Smooth muscle cell (in vitro differentiated cells): ENCODE results near the gene RAB3GAP2. TPM values are rescaled to one million over a fixed set of nuclear protein-coding genes. Genes with fewer than 3 reads are reported as not detected.

Experiments used
- DNase-seq: peaks from one replicate; lab custom pipeline; 2025; ENCODE audit not compliant: unreplicated experiment; lab: John Stamatoyannopoulos, UW
- H2AFZ ChIP-seq: fragments of 200-600 bp; sonication (generic); 2 replicates; pipeline ENCODE4 v1.6.0; 2016; ENCODE audit warnings: antibody characterized with exemption, low read depth, mild to moderate bottlenecking
- H3F3A ChIP-seq: fragments of 200-600 bp; sonication (generic); 2 replicates; pipeline ENCODE4 v1.6.0; 2017; ENCODE audit warnings: antibody characterized with exemption, low read depth
- H3K27ac ChIP-seq: fragments of 200-600 bp; sonication (generic); 2 replicates; pipeline ENCODE4 v1.5.1; 2016; ENCODE audit warnings: low read depth, mild to moderate bottlenecking
- H3K27me3 ChIP-seq: fragments of 200-600 bp; sonication (generic); 2 replicates; pipeline ENCODE4 v1.6.1; 2016; ENCODE audit warnings: low read depth, mild to moderate bottlenecking
- H3K36me3 ChIP-seq: fragments of 200-600 bp; sonication (generic); 2 replicates; pipeline ENCODE4 v1.5.1; 2016; ENCODE audit warnings: low read depth
- H3K4me1 ChIP-seq: fragments of 200-600 bp; sonication (generic); 2 replicates; pipeline ENCODE4 v1.5.1; 2016; ENCODE audit warnings: low read depth
- H3K4me2 ChIP-seq: fragments of 200-600 bp; sonication (generic); 2 replicates; pipeline ENCODE4 v1.6.0; 2016; ENCODE audit warnings: mild to moderate bottlenecking
- H3K4me3 ChIP-seq: fragments of 200-600 bp; sonication (generic); 2 replicates; pipeline ENCODE4 v1.5.1; 2016; ENCODE audit warnings: mild to moderate bottlenecking
- H3K79me2 ChIP-seq: fragments of 200-600 bp; sonication (generic); 2 replicates; pipeline ENCODE4 v1.6.0; 2016; ENCODE audit warnings: low read depth, mild to moderate bottlenecking
- H3K9ac ChIP-seq: fragments of 200-600 bp; sonication (generic); 2 replicates; pipeline ENCODE4 v1.6.0; 2016; ENCODE audit warnings: low read depth
- H3K9me3 ChIP-seq: fragments of 200-600 bp; sonication (generic); replicated peaks from 2 replicates; pipeline ENCODE4 v1.5.1; 2016; ENCODE audit warnings: low read depth
- H4K20me1 ChIP-seq: fragments of 200-600 bp; sonication (generic); 2 replicates; pipeline ENCODE4 v1.6.0; 2016; ENCODE audit warnings: low read depth
- CTCF ChIP-seq: fragments of 200-600 bp; sonication (generic); IDR thresholded peaks from 2 replicates; pipeline ENCODE4 v1.5.1; 2017; ENCODE audit warnings: borderline replicate concordance, mild to moderate bottlenecking, antibody characterized with exemption; ENCODE audit not compliant: insufficient read depth, poor library complexity, severe bottlenecking
- WGBS: methylation state at CpG from one replicate; pipeline ENCODE4 v1.1.7; 2016; ENCODE audit warnings: low lambda C conversion rate; 5-methylcytosine and 5-hydroxymethylcytosine counted together
- polyA plus RNA-seq: library from polyadenylated mRNA; unstranded; fragments of >200 nt; fragmentation: Nextera tagmentation; extraction: Ambion mirVana; gene quantifications from 2 replicates; pipeline ENCODE4 v1.2.1, GENCODE V29; 2016
- total RNA-seq: library from RNA; depleted of rRNA; stranded (reverse); fragments of >200 nt; gene quantifications from 2 replicates; pipeline ENCODE4 v1.2.3, GENCODE V29; 2014

The RAB3GAP2 gene
- total and polyA plus RNA-seq, 2 experiments from 2014 or later, result 12.9 to 33.0 TPM

DNA sequence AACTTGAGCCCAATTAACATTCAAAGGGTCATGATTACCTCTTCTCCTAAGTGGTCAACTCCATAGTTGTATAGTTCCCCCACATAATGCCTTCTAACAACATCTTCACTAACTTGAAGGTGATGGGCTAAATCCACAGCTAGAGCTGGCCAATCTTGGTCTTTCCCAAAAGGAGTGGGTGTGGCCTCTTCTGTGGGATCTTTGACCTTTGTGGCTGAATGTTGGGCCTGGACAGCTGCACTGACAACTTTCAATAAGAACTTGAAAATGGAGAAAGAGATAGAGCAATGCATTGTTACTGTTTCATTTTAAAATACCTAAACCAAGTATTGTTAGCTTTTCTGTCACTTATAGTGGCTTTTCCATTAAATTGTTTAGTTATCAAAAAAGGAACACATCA lies 119.1 kb downstream of the RAB3GAP2 start:
- H4K20me1 ChIP-seq, result no peaks in the 10 kb centered on the region
- H3K4me3 ChIP-seq, result no peak overlapping the region
- no peaks in the 10 kb centered on the region for H3K9me3 ChIP-seq
- no peak overlapping the region for H3K9ac ChIP-seq
- no peaks in the 10 kb centered on the region for H3K27me3 ChIP-seq
- H3K36me3 ChIP-seq, result peaks cover 5% of the 10 kb centered on the region
- H2AFZ ChIP-seq, result no peak overlapping the region
- H3K4me1 ChIP-seq, result no peaks in the 10 kb centered on the region
- H3K4me2 ChIP-seq, result no peak overlapping the region
- no peak overlapping the region for H3K27ac ChIP-seq
- no peak for DNase-seq
- H3F3A ChIP-seq, result peaks cover 12% of the 10 kb centered on the region
- TF ChIP-seq CTCF, result no peak
- no peaks in the 10 kb centered on the region for H3K79me2 ChIP-seq

- Histone ChIP-seq H4K20me1 (no peaks in the 10 kb centered on the region), H3K4me1 (no peaks in the 10 kb centered on the region), H3K79me2 (no peaks in the 10 kb centered on the region), H3K36me3 (peaks cover 5% of the 10 kb centered on the region), H3K9me3 (no peaks in the 10 kb centered on the region), H2AFZ (no peak overlapping the region), H3K27ac (no peak overlapping the region), H3K27me3 (no peaks in the 10 kb centered on the region), H3K4me2 (no peak overlapping the region), H3K4me3 (no peak overlapping the region), H3F3A (peaks cover 23% of the 10 kb centered on the region), H3K9ac (no peak overlapping the region)
- DNase-seq, result no peak
- 100% methylated on average over 3 of the region's 3 CpGs for WGBS
- no peak for TF ChIP-seq CTCF
Measured at GRCh38 chr1:220151454-220151853, 120.8 kb downstream of the RAB3GAP2 start.

DNA sequence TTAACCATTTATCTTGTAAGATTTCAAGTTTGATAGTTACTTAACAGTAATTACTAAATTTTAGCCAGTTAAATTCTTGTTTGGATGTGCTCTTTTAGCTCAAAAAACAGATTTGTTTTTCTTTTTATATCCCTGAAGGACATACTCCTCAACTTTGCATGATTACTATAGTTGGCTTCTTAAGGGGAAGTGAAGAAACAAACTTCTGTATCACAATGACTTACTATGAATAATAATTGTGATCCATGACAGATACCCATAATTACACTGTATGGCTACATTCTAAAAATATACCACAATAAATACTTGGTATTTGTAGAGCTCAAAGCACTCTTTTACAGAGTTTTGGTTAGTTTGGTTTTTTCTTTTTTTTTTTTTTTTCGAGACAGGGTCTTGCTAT lies 122.5 kb downstream of the RAB3GAP2 start:
- WGBS, result 100% methylated on average over 1 of the region's 1 CpG
- no peaks in the 10 kb centered on the region for H4K20me1 ChIP-seq
- H2AFZ ChIP-seq, result no peak overlapping the region
- H3K4me2 ChIP-seq, result no peak overlapping the region
- H3K4me3 ChIP-seq, result no peak overlapping the region
- H3K4me1 ChIP-seq, result no peaks in the 10 kb centered on the region
- no peak overlapping the region for H3K9ac ChIP-seq
- no peaks in the 10 kb centered on the region for H3K27me3 ChIP-seq
- no peaks in the 10 kb centered on the region for H3K79me2 ChIP-seq
- H3K27ac ChIP-seq, result no peak overlapping the region
- no peaks in the 10 kb centered on the region for H3K9me3 ChIP-seq
- peaks cover 5% of the 10 kb centered on the region for H3K36me3 ChIP-seq
- H3F3A ChIP-seq, result peaks cover 23% of the 10 kb centered on the region
- DNase-seq, result no peak
- no peak for TF ChIP-seq CTCF

DNA sequence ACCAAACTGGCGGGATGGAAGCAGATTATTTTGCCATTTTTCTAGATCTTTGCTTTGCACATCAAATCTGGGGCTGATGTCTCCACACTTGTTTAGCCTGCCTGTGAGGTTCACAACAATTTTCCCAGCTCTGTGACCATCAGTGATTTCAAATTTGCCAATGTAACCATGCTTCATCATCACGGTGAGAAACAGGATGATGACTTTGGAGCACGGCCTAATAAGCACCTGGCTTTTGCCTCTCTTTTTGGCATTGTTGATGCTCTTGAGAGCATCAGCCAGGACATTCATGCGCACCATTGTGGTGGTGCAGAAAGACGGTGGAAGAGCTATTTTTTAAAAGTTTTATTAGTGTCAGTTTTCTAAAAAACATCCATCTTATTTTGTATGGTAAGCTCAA lies 128.2 kb downstream of the RAB3GAP2 start:
- H3K9me3 ChIP-seq, result no peaks in the 10 kb centered on the region
- no peak for DNase-seq
- H3K4me2 ChIP-seq, result no peak overlapping the region
- H3K27me3 ChIP-seq, result no peaks in the 10 kb centered on the region
- H3F3A ChIP-seq, result peaks cover 12% of the 10 kb centered on the region
- no peak for TF ChIP-seq CTCF
- H3K4me1 ChIP-seq, result no peaks in the 10 kb centered on the region
- H3K4me3 ChIP-seq, result no peak overlapping the region
- H3K27ac ChIP-seq, result no peak overlapping the region
- 98% methylated on average over 5 of the region's 5 CpGs for WGBS
- H3K36me3 ChIP-seq, result peaks cover 17% of the 10 kb centered on the region
- no peaks in the 10 kb centered on the region for H4K20me1 ChIP-seq
- no peak overlapping the region for H2AFZ ChIP-seq
- no peaks in the 10 kb centered on the region for H3K79me2 ChIP-seq
- no peak overlapping the region for H3K9ac ChIP-seq
